GM23248 (cell line): ENCODE measurements around the gene ASB10.

Experiments used
- EZH2 ChIP-seq: fragments of 200-600 bp; sonication (generic); IDR thresholded peaks from 2 replicates; pipeline ENCODE4 v1.6.1; 2018; ENCODE audit warnings: antibody characterized with exemption, mild to moderate bottlenecking; ENCODE audit not compliant: insufficient read depth, poor library complexity, severe bottlenecking
- EZH2phosphoT487 ChIP-seq: fragments of 200-600 bp; sonication (generic); IDR thresholded peaks from 2 replicates; pipeline ENCODE4 v1.6.1; 2018; ENCODE audit warnings: antibody characterized with exemption, moderate library complexity, mild to moderate bottlenecking, low read depth; ENCODE audit not compliant: insufficient read depth

DNA sequence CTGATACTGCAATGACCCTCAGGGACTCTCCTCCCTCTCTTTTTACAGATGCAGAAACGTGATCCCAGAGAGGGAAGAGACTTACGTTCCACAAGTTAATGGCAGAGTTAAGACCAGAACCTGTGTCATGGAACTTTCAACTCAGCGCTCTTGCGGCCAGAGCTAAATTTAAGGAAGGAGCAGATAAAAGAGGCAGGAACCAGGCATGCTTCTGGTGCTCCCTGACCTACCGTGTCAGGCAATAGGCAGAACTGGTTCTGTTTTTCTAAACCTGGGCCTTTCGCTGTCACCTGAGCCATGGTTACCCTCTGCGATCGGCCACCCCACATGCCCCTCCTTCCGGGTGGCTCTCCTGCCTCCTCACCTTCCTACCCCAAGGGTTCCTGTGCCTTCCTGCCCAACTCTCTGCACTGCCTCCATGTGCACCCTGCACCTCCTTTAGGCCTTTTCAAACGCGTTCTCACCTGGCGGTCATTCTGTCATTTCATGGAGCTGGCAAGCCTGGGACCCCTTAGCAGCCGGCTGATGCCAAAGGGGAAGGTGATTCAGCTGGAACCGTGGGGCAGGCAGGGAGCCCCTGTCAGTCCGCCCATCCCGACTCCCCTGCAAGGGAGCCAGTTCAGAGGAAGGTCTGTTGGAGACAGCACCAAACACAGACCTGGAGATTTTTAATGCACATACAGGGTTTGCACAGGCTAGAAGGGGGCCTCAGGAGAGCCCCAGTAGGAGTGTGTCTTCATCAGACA lies 11.8 kb downstream of the ASB10 start:
- no peak for TF ChIP-seq EZH2phosphoT487
- no peak for TF ChIP-seq EZH2
